Measurements from ENCODE around the gene CFLAR.
"Not testable (repeated sequence)": the region's sequence is repeated elsewhere in the genome, so short reads cannot be mapped to it uniquely, and the experiment has no call there.

CFLAR gene

GRCh38 chr2:201118121-201118960 is 2.4 kb downstream of the CFLAR start:
- intact Hi-C loops (cut with DNase I), result loop anchor here (2.0 kb wide), 1 partner anchor 40 kb away; no protein-coding TSS in a partner anchor
- peak; percentile 53 to 95 (median 74) for DNase-seq

GRCh38 chr2:201118961-201119854 is 3.2 kb downstream of the CFLAR start:
- intact Hi-C loops (cut with DNase I), result loop anchor here (2.0 kb wide), 1 partner anchor 40 kb away; no protein-coding TSS in a partner anchor
- DNase-seq, result no peak

- DNase-seq, result no peak
- intact Hi-C loops (cut with DNase I), result no loop called here
These were observed 6.3 kb downstream of the CFLAR start for GRCh38 chr2:201122276-201122675.

GRCh38 chr2:201126308-201127151 is 10.6 kb downstream of the CFLAR start:
- intact Hi-C loops (cut with DNase I), result no loop called here
- no peak for DNase-seq

- DNase-seq, result no peak
- intact Hi-C loops (cut with DNase I), result no loop called here
These were observed 11.2 kb downstream of the CFLAR start for GRCh38 chr2:201127152-201127511.

GRCh38 chr2:201127570-201127969 is 11.6 kb downstream of the CFLAR start:
- intact Hi-C loops (cut with DNase I), result no loop called here
- peak in 6 of 10 donors; percentile 31 to 89 (median 35) for DNase-seq

GRCh38 chr2:201128033-201128432 is 12.1 kb downstream of the CFLAR start:
- intact Hi-C loops (cut with DNase I), result no loop called here

GRCh38 chr2:201128933-201129505 is 13.1 kb downstream of the CFLAR start:
- DNase-seq, result no peak

More at GRCh38 chr2:201128033-201128432, 12.1 kb downstream of the CFLAR start:
- DNase-seq, result no peak

GRCh38 chr2:201130524-201131186 is 14.7 kb downstream of the CFLAR start:
- DNase-seq, result no peak
- intact Hi-C loops (cut with DNase I), result no loop called here

More at GRCh38 chr2:201128933-201129505, 13.1 kb downstream of the CFLAR start:
- intact Hi-C loops (cut with DNase I), result no loop called here

GRCh38 chr2:201132518-201132917 is 16.6 kb downstream of the CFLAR start:
- no peak for DNase-seq
- intact Hi-C loops (cut with DNase I), result no loop called here

GRCh38 chr2:201135386-201135785 is 19.4 kb downstream of the CFLAR start:
- no peak for DNase-seq
- intact Hi-C loops (cut with DNase I), result no loop called here

- intact Hi-C loops (cut with DNase I), result no loop called here
- no peak for DNase-seq
These were observed 20.9 kb downstream of the CFLAR start for GRCh38 chr2:201136889-201137321.

GRCh38 chr2:201137505-201138400 is 21.8 kb downstream of the CFLAR start:
- DNase-seq, result no peak
- intact Hi-C loops (cut with DNase I), result no loop called here

- intact Hi-C loops (cut with DNase I), result no loop called here
- no peak for DNase-seq
These were observed 22.5 kb downstream of the CFLAR start for GRCh38 chr2:201138401-201138970.

GRCh38 chr2:201138986-201139781 is 23.2 kb downstream of the CFLAR start:
- DNase-seq; intact Hi-C loops (cut with DNase I): not testable (repeated sequence)

GRCh38 chr2:201139836-201140604 is 24.1 kb downstream of the CFLAR start:
- intact Hi-C loops (cut with DNase I), result no loop called here
- DNase-seq, result no peak
